Calu3 (cell line): ENCODE results near the gene SEPTIN1. TPM values are rescaled to one million over a fixed set of nuclear protein-coding genes. Genes with fewer than 3 reads are reported as not detected.

Experiments
- total RNA-seq: library from RNA; stranded (reverse); gene quantifications from 2 replicates; pipeline ENCODE4 v1.2.3, GENCODE V29; 2022

The SEPTIN1 gene
- total RNA-seq, 1 experiment from 2014 or later, result 1.5 TPM

Other genes with a start within 250 kb of the SEPTIN1 start
- 11.1 and 12.9 TPM in 2 replicates for gene CORO1A, start 199.0 kb downstream of the SEPTIN1 start, total RNA-seq
- 166 and 171 TPM in 2 replicates for gene BOLA2B, start 188.9 kb downstream of the SEPTIN1 start, total RNA-seq
- gene SLX1A, start 188.7 kb downstream of the SEPTIN1 start, total RNA-seq, result 45.0 and 71.1 TPM in 2 replicates
- 39.5 and 46.4 TPM in 2 replicates for gene SULT1A3, start 183.3 kb downstream of the SEPTIN1 start, total RNA-seq
- gene NPIPB13, start 134.1 kb downstream of the SEPTIN1 start, total RNA-seq, result 18.5 and 20.5 TPM in 2 replicates
- gene CD2BP2, start 27.3 kb downstream of the SEPTIN1 start, total RNA-seq, result 65.8 and 82.6 TPM in 2 replicates
- 66.4 and 69.5 TPM in 2 replicates for gene TBC1D10B, start 12.1 kb downstream of the SEPTIN1 start, total RNA-seq
- gene MYL11, start 7.8 kb downstream of the SEPTIN1 start, total RNA-seq, result not detected in 2 replicates
- 21.2 and 24.8 TPM in 2 replicates for gene ZNF48, start 12.9 kb upstream of the SEPTIN1 start, total RNA-seq
- 11.3 and 12.2 TPM in 2 replicates for gene ZNF771, start 25.0 kb upstream of the SEPTIN1 start, total RNA-seq
- 120 and 124 TPM in 2 replicates for gene DCTPP1, start 47.5 kb upstream of the SEPTIN1 start, total RNA-seq
- 85.0 and 109 TPM in 2 replicates for gene SEPHS2, start 63.3 kb upstream of the SEPTIN1 start, total RNA-seq
- not detected in 2 replicates for gene ITGAL, start 90.2 kb upstream of the SEPTIN1 start, total RNA-seq
- 40.8 and 42.6 TPM in 2 replicates for gene ZNF768, start 144.0 kb upstream of the SEPTIN1 start, total RNA-seq
- gene ZNF747, start 152.3 kb upstream of the SEPTIN1 start, total RNA-seq, result 12.3 and 15.4 TPM in 2 replicates
- 16.5 and 16.7 TPM in 2 replicates for gene ZNF764, start 175.8 kb upstream of the SEPTIN1 start, total RNA-seq
- 11.8 and 13.5 TPM in 2 replicates for gene ZNF688, start 189.2 kb upstream of the SEPTIN1 start, total RNA-seq
- 22.2 and 22.9 TPM in 2 replicates for gene ZNF785, start 203.1 kb upstream of the SEPTIN1 start, total RNA-seq
- gene ZNF689, start 227.8 kb upstream of the SEPTIN1 start, total RNA-seq, result 10.4 and 14.1 TPM in 2 replicates